ENCODE measurements around the gene PNPO.

GRCh38 chr17:47924785-47925677, 16.3 kb upstream of the PNPO start:
- TF ChIP-seq POLR2A (IDR thresholded peaks at IDR 0.05; ENCODE audit: low read length): no peak
- TF ChIP-seq GATA1 (IDR thresholded peaks at IDR 0.05; ENCODE audit: low read depth, low read length): no peak

Data from erythroblast (primary cell).